HG03097 (cell line): ENCODE data around the gene ACSS1.

Source experiments
- ATAC-seq: cut with Tn5 transposase; IDR thresholded peaks from one replicate; pipeline ENCODE4 v1.9.1; 2021; ENCODE audit not compliant: unreplicated experiment, low FRiP score

ACSS1 gene

DNA sequence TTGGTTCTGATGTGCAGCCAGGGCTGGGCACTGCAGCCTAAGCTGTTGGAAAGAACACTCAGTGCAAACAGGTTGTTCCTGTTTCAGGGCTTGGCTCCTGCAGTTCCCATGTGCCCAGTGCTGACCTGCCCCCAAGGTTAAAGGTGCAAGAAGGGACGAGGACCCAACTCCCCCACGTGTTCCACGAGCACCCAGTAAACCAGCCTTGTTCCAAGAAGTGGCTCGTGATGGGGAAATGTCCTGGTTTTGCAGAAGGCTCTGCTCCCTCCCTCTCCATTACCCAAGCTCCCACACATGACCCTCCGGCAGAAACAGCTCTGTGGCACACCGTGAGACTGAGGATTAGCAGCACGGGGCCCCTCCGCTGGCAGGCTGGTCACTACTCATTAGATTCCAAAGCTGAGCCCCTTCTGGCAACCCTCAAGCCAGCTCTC is 9.4 kb downstream of the ACSS1 start:
- ATAC-seq, result no peak

DNA sequence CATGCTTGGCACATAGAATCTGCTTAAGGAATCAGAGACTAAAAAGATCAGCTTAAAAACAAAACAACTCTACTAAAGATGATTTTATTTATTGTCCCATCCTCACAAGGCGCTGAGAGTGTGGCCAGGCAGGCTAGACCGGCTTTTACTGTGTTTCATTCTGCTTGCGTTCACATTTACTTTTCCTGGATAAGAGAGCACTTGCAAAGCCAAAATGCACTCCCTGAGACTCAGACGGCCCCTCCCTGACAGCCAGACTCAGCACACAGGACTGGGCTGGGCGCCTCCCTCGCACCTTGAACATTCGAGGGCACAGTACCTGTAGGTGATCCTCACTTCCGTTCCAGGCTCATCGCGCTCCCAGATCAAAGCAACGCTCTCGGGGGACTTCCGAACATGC is 10.2 kb downstream of the ACSS1 start:
- no peak for ATAC-seq

DNA sequence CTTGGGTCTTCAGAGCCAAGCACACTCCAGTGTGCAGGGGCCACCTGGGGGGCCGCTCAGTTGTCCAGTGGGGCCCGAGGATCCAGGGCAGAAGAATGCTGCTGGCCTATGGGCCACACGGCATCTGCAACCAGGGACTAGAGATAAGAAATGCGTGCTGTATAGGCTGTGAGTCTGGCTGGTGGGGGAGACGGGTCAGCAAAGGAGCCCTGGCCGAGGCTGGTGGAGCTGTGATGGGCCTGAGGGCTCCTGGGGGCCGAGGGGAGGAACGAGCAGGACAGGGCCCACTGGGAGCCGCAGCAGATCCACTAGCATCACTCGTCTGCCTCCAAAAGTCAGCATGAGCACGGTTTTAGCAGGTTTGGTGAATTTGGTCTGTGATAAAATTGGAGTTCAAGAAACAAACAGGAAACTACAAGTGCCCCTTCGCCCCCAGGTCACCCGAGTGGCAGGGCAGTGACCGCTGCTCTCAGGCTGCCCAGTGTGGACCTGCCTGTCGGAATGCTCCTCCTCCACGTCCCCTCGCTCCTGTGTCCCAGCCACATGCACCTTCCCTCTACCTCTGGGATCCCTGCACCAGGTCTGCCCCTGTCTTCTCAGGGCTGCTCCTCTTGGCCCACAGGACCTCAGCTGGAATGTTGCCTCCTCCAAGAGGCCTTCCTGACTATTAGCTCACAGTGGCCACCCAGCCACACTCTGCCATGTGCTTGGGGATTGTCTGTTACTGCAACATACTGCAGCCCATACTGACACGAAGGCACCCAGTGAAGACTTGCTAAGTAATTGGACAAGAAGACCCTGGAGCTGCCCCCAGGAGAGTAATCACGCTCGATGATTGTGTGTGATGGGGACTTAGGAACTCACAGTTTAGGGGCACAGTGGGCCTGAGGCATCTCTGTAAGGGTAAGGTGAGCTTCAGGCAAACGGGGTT is 10.9 kb downstream of the ACSS1 start:
- ATAC-seq, result no peak

DNA sequence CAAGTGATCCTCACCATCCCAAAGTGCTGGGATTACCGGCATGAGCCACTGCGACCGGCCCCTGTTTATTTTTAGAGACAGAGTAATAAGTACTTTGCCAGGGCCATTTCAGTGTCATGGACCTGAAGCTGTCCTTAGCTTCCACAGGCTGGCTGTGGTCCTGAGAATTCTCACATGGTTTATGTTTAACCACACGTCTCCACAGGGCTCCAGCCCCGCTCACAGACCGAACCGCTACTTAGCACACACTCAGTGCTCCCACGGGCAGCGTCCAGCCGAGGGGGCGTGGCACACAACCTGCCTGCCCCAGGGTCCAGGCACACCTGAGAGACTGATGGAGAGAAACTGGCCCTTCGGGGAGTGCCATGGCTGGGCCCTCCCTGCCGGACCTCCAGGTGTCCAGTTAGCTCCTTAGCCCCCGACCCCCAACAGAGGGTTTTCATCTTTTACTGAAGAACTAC is 11.7 kb downstream of the ACSS1 start:
- no peak for ATAC-seq

DNA sequence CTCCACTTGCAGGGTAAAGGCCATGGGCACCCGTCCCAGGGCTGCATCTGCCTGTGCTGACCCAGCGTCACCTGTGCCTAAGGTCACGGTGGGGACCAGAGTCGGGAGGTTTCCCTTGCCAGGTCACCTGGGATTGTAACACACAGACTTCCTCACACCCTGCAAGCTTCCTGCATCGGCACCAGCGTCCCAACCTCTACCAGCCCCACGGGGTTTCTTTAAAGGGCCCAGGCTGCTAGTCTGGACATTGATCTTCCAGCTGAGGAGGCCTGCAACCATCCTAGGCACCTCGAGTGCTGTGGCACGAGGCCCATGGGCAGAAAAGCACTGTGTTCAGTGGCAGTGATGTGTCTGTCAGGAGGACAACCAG is 12.6 kb downstream of the ACSS1 start:
- no peak for ATAC-seq

DNA sequence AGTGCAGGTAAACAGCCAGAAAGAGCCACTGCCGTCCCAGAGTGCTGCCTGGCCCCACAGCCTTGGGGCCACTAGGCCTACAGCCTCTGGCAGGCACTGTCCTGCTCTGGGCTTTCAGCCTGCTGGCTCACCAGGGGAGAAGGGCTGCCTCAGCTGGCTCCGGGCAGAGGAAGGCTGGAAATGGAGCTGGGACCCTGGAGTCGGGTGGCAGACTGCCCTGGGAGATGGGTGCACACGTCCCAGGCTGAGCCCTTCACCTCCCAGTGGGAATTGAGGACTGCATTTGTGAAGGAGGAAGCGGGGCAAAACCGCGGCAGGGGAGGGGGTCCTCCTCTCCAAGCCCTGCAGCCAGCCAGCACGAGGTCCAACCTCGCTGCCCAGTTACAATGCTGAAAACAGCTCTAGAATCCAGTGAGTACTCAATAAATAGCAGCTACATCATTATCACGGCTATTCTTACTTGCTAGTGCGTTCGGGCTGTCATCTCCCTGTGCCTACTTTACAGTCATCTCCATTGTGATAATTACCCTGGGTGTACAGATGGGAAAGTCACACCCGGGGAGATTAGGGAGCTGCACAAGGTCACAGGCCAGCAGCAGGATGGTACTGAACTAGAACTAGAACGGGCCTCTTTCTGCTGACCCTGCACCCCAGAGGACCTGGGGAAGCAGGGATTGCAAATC is 13.1 kb downstream of the ACSS1 start:
- no peak for ATAC-seq

DNA sequence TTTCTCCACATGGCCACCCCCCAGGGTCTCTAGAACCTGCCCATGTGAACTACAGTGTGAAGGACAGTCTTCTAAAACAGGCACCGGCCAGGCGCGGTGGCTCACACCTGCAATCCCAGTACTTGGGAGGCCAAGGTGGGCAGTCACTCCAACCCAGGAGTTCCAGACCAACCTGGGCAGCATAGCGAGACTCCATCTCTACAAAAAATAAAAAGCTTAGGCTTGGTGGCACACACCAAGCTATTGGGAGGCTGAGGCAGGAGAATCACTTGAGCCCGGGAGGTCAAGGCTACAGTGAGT is 13.7 kb downstream of the ACSS1 start:
- ATAC-seq, result no peak

DNA sequence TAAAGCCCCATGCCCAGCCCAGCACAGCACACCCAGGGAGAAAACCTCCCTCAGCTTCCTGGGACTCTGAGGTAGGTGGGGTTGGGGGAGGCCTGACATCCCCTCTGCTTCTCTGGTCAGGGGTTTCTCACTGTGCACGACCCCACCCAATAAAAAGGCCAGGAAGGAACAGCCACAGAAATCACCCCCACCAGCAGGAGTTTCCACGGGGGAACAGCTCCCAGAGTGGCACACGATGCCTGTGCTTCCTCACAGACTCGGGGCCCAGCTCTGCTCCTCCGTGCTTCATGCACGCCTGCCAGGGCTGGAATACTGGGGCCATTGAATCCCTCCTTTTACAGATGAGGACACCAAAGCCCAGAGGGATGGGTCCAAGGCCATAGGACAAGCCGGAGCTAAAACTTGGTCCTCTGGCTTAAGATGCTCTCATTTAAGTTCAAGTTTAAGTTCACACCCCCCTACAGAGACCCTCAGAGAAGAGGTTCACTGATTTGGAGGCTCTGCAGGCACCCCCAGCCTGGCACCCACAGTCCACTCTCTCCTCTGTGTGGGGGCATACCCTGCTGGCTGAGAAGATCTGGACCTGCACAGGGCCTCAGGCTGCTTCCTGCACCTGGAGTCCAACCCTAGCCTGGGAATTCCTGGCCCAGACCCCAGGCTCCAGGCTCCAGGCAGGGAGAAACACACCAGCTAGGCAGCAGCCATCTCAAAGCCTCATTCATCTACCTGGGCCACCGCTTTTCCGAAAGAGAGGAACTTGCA is 14.3 kb downstream of the ACSS1 start:
- ATAC-seq, result no peak

DNA sequence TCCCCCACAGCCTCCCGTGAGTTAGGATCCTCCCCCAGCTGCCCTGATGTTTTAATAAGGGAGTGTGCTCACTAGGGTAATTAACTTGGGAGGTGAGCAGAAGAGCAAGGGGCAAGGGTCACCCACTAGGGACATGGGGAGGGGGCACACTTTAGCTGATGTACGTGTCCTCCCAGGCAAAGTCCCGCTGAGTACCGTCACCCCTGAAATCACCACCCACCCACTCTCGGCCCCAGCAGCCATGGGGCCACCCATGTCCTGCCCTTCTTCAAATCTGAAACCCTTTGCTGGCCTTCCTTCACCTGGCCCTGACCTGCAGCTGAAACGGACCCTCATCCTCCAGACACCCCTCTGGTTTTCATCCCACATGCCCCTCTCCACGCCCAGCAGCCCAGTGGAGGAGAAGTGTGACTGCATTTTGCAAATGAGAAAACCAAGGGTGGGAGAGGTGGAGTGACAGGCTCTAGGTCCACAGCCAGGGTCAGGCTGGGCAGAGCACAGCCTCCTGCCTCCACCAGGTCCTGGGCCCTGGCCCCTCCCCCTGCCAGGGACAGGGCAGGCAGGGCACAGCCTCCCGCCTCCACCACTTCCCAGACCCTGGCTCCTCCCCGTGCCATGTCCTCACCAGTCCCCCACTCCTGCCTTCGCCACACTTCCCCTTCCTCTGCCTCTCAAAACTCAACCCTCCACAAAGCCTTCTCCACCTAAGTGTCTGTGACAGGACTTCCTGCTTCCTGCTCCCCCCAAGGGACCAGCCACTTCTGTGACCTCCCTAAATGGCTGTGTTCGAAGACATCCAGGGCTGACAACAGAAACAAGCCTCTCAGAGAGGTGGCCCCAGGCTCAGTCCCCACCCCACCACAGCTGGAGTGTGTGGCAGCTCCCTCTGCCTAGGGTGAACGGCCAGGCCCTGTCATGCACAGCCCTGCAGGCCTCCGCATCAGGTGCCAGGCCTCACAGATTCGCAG is 15.1 kb downstream of the ACSS1 start:
- peak; percentile 80 for ATAC-seq

DNA sequence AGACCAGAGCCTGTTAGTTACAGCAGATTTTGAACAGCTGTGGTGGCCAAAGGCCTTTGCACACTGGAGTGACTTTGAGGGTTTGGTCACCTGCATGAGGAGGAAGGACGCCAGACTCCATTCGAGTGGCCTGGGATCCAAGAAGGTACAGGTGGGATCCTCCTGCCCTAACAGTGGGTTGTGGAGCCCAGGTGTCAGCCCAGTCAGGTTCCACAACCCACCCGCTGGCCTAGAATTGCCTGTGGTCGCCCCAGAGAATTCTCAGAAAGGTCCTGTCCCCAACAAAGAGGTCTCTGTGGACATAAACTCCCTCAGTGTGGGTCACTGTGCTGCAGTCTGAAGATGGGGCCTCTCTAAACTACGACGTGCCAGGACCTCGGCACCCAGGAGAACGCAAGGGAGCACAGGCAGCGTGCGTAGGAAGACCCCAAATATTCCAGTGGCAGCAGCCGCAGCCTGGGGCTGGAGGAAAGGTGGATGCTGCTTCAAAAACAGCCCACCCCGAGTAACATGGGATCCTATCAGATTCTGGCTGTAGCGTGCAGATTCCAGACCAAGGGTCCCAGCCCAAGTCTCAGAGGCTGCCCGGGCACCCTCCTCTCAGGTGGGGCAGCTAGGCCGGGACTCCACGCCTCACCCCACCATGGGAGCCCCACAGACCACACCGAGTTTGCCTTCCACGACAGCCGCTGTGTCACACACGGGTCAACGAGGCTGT is 16.0 kb downstream of the ACSS1 start:
- no peak for ATAC-seq

DNA sequence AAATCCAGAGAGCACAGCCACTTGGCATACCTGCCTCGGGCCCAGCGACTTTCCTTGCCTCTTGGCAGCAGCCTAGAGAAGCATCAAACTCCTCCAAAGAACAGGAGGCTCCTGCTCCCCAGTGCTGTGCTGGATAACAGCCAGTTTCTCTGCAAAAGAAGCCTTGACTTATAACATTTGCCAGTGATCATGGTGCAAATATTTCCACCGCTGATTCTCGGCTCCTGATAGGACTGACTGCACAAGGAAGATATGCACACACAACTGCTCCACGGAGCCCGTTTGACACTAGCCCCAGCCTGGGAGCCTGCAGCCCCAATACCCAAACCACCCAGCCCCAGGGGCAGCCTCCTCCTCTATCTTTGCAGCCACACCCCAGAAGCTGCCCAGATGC is 17.5 kb downstream of the ACSS1 start:
- no peak for ATAC-seq

DNA sequence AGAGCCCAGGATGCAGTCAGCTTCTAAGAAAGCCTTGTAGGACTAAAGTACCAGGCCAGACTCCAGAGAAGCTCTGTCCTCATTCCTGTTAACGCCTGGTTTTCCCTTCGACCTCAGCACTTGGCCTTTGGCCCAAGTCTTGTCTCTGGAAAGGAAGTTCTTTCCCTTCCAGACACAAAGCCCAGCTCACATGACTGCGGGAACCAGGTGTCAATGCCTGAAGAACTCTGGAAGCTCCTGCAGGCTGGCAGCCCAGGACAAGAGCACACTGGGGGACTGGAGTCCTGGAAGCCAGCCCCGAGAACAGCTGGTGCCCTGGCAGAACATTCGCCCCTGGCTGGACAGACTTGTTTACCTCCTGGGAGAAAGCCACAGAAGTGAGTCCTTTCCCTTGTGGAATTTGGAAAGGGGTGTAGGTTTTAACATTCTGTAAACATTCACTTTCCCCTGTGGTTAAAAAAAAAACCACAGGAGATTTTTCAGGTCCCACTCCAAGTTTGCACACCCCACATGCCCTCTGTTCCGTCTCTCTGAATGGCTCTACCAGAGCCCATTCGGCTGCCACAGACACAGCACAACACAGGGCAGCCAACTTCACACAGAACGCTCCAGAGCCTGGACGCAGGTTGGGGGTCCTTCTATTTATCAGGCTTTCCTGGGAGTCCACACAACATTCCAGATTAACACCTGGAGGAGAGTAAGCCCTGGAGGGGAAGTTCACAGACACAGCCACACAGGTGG is 18.1 kb downstream of the ACSS1 start:
- no peak for ATAC-seq

DNA sequence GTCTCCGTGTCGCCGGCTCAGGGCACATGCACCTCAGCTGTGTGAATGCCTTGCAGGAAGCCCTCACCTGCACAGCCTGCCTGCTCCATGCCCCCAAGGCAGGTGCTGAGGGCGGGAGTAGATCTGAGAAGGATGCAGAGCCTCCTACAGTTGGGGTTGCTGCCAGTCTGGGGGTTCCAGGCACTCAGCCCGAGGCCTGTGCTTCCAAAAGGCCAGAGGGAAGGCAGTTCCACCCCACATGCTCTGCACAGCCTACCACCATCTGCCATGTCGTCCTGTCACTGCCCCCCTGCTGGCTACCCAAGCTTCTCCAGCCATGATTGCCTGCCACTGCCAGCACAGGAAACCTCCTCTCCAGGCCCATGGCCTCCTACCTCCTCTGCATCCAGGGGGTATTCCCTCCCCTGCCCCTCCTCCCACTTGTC is 19.3 kb downstream of the ACSS1 start:
- no peak for ATAC-seq

DNA sequence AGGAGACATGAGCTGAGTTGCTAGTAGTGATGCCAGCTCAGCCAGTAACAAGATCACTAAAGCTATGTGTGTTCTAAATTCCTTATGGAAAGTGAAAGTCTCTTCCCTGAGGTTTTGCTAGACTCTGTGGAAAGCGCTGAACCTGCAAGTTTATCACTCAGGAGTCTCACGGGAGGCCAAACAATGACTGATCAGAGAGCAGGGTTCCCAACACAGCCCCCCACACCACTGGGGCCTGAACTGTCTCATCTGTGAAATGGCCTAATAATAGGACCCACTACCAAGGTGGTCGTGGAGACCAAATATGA is 19.9 kb downstream of the ACSS1 start:
- ATAC-seq, result no peak

DNA sequence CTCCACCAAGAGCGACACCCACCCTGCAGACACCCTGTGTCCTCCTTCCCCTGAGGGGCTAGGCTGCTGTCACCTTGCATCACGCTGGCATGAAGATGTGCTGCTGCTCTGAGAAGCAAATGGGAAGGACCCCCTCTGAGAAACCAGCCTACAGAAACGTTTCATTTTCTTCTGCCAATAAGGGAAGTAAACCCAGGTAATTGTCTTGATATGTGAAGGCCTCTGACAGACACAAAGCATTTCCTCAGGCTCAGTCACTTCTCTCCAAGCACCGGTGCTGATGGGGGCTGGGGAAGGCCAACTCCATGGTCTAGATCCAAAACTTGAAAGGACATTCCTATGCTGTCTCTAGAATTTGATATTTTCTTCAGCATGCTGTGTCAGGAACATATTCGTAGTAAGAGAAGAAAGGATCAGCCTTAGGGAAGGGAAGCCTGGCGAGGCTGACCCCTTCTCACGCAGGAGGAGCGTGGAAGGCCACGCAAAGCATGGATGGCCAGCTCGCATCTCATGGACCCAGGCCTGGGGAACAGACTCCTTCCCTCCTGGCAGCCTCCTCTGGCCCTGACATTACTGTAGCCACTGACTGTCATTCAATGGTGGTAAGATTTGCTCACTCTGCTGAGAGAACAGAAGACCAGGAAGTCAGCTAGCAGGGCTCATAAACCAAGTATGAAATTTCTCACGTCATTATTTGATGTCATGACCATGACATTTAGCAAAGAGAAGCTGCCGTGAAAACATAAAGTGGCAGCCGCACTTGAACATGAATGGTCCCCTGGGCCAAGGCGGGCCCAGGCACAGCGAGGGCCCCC is 20.4 kb downstream of the ACSS1 start:
- no peak for ATAC-seq

DNA sequence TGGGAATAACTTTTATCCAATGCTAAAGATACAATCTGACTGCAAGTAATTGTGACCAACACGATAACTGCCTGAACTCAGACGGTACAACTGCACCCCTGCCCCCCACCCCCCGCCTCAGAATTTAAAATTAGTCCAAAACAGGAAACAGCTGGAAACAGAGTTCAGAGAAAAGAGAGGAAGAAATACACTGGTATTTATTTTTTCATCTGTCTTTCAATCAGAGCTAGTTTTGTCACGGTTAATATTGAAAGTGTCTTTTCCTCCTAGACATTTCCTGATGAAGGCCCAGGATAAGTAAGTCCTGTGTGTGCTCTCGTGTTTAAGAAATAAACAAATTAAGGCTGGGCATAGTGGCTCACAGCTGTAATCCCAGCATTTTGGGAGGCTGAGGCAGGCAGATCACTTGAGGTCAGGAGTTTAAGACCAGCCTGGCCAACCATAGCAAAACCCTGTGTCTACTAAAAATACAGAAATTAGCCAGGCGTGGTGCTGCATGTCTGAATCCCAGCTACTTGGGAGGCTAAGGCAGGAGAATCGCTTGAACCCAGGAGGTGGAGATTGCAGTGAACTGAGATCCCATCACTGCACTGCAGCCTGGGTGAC is 21.5 kb downstream of the ACSS1 start:
- ATAC-seq, result no peak

DNA sequence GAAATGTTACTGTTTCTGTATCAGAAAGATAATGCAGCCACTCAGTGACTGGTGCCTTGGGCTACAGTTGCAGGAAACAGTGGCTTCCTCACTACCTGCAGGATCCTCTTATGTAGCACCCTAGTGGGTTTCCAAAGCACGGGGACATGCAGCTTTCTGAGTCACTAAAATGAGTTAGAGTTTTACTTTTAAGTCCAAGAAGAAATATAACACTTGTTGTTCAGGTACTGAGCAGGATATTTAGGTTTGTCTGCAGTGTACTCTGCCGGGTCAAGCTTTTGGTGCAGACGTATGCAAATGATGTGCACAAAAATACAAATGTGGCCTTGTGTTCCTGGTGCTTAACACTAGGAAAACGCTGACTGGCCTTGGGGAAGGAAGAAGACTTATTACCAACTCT is 22.0 kb downstream of the ACSS1 start:
- ATAC-seq, result peak; percentile 49

DNA sequence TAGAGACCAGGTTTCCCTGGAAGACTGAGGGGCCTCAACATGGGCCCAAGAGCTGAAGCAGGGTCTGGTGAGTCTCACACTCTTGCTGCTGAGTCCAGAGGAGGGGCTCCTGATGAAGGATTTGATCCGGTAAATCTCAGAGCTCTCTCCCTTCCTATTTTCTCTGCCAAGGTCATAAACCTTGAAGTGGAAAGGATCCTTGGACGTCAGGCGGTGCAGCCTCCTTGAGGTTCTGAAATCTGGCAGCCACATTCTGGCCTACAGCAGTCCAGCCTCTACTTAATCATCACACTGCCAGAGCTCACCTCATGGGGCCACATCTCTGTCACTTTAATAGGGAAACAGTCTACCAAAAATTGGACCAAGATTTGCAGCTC is 24.0 kb downstream of the ACSS1 start:
- ATAC-seq, result no peak
